Measurements from ENCODE around the gene PRLR.
"Not testable (repeated sequence)": the region's sequence is repeated elsewhere in the genome, so short reads cannot be mapped to it uniquely, and the experiment has no call there.

PRLR gene

DNA sequence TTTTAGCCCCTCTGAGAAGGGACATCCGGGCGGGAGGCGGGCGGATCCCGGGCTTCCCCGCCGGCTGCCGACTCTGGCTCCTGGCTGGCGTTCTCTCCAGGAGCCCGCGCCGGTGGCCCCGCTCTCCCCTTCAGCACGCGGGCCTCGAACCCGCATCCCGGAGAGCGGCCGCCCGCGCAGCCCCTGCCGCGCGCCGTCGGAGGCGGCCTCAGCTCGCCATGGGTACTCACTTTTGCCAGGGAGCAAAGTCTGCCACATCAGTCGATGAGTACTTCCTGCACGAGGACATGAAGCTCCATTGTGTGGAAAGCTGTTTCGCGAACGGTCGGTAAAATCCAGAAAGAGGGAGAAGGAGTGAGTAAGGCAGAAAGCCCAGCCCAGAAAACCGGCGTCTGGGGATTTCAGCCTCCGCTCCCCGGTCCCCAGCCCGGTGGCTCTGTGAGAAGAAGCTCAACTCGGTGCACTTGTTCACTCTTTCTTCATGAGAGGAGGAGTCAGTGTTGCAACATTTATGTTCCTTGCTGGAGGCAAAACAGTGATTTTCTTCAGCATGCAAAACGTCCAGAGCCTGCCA lies at the start of gene PRLR:
TSS of gene PRLR (minus strand) at position 450 of the 574 bp plus-strand sequence. CDS start 140,867 bp downstream, outside the sequence.
- DNase-seq (ENCODE audit: low spot score) = no peak

DNA sequence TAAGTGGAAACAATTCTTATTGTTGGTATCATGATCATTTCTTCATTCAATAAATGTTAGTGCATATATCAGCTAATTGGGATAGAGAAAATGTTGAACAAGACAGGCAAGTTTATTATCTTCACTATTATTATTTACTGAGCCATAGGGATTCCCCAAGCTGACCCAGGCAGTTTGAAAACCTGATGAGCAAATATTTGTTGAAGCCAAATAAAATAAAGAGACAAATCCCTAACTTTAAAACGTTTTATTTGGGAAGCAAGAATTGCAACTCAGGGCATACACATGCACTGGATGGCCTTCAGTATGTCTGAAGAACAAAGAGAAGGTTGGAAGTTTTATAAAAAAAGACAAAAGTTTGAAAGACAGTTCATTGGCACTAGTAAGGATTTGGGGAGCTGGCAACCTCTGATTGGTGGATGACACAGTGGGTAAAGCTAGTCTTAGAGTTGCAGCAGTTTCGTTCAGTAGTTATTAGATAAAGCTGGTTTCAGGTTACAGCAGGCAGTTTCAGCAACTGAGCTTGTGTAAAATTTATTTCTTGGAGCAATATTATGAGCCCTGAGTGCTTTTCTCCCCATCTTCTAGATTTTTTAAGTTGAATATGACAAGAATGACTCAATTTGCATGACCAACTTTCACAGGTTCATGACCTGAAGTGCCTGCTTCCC lies 44.7 kb upstream of the PRLR start:
- DNase-seq (ENCODE audit: low spot score) = no peak

DNA sequence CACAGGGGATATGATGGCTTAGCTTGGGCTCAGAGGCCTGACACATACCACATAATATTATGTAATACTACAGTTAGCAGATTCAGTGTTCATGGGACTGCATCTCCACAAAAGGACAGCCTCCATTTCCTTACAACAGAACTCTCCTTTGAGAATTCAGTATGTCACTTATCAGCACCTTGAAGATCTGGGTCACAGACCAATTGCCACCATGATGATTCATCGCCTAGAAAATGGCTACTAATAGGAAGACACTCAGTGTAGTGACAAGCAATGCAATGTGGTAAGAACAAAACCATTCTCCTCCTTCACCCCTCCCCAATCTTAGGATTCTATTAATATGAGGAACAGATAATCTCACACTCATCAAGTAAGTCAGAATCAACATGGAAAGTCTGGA lies 38.7 kb upstream of the PRLR start:
- DNase-seq (ENCODE audit: low spot score) = no peak

DNA sequence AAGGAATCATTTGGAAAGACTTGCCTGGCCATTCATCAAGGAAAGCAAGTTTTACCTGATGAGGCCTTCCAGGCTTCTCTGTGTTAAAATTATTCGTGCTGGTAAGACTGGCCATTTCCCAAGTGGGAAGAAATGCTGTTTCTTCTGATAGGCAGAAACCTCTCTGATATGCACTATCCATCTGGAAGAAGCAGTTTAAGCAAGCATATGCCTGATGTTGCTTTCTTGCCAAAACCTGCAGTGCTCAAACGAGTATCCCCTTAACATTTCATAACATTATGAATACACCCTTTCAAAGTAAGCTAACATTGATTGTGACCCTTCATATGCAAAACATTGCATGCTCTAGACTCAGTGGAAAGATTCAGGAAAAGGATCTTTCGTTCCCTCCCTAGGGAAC lies 36.0 kb upstream of the PRLR start:
- DNase-seq (ENCODE audit: low spot score) = no peak

DNA sequence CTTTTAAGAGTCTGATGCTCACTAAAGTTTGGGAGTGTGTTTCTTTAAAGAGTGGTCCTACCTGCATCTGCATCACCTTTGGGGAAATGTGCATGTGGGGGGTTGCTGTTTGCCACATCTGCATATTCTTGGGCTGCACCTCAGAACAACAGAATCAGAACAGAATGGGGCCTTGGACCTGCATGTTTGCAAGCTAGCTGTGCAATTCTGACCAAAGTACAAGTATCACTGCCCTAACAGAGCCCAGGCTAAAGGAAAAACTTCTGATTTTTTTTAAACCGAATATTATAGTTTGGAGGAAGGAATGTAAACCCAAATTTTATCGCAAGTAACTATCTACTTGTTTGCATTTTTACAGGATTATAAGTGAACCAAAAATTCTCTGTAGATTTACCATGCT lies 34.2 kb upstream of the PRLR start:
- DNase-seq (ENCODE audit: low spot score) = no peak

DNA sequence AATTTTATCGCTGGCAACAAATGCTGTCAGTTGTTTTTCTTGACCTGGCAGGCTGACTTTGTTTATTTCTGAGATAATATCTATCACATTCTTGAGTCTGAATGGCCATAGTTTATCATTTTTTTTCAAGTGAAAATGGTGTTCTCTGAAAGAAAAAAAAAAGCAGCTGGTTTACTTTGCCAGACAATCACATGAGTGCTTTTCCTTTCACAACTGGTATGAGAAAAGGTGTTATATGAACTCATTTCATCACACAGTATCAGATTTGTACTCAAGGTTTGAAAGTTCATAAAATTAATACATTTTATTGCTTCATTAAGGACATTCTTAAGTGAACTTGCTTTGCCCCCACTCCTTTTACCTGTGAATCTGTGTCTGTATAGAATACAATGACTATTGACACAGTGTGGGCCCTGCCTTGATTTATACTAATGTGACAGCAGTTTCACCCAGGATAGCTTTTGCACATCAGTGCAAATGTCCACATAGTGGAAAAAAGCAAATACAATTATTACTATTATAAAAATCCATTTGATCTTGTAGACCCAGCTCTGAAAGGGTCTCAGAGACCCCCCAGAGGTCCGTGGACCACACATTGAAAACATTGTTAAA lies 33.1 kb upstream of the PRLR start:
- no peak for DNase-seq (ENCODE audit: low spot score)

DNA sequence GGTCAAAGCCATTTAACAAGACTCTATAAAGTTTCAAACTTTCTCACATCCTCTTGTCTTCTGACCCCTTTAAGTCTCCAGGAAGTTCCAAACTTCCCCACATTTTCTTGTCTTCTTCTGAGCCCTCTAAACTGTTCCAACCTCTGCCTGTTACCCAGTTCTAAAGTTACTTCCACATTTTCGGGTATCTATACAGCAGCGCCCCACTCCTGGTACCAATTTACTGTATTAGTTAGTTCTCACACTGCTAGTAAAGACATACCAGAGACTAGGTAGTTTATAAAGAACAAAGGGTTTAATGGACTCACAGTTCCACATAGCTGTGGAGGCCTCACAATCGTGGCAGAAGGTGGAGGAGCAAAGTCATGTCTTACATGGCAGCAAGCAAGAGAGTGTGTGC lies 23.3 kb upstream of the PRLR start:
- no peak for DNase-seq (ENCODE audit: low spot score)

DNA sequence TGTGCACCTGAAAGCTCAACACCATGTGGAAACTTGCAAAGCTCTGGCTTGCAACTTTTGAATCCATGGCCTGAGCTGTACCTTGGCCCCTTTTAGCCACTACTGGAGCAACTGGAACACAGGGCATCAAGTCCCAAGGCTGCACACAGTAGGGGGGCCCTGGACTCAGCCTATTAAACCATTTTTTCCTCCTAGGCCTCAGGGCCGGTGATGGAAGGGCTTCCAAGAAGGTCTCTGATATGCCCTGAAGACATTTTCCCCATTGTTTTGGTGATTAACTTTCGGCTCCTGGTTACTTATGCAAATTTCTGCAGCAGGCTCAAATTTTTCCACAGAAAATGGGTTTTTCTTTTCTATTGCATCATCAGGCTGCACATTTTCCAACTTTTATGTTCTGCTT lies 22.7 kb upstream of the PRLR start:
- DNase-seq (ENCODE audit: low spot score) = no peak

DNA sequence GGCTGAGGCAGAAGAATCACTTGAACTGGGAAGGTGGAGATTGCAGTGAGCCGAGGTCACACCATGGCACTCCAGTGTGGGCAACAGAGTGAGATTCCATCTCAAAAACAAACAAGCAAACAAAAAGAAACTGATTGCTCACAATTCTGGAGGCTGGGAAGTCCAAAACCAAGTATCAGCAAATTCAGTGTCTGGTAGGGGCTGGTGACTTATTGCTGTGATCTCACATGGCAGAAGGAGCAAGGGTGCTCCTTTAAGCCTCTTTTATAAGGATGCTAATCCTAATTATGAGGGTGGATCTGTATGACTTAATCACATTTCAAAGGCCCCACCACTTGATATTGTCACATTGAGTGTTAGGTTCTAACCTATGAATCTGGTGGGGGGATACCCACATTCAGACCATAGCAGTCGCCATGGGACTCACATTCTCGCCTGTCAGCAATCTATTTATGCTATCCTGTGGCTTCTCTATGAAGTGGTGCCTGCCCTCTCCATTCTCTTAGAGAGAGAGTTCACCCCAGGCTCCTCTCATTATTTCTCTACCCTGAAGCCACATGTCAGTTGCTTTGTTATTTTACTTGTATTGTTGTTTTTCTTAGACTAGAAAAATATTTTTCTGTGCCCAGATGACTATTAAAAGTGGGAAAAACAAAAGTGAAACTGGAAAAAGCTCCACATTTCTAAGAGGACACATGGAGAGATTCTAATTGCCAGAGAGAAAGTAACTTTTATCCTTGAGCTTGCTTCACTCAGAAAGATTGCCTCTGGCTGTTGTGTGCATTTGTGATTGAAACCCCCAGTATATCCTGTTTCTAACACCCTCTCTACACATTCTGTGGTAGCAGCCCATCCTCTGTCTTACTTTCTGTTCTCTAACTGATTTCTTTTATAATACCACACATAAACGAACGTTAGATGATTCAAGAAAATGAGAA lies 18.8 kb upstream of the PRLR start:
- DNase-seq (ENCODE audit: low spot score) = no peak

DNA sequence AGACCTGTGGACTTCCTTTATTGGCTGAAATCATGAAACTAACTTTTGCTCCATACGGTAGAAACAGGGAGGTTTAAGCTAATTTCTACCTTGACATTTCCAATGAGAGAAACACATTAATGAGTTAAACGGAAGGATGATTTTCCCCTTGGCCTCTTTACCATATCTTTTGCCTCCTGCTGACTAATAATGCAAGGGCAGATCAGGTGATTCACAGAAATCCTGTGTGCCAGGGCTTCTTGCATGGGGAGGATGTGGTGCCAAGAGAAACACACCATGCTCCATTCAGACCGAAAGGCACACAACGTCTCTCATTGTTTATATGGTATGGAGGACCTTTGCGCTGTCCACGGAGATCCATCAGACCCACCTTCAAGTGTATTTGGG lies 17.4 kb upstream of the PRLR start:
- DNase-seq (ENCODE audit: low spot score) = no peak

DNA sequence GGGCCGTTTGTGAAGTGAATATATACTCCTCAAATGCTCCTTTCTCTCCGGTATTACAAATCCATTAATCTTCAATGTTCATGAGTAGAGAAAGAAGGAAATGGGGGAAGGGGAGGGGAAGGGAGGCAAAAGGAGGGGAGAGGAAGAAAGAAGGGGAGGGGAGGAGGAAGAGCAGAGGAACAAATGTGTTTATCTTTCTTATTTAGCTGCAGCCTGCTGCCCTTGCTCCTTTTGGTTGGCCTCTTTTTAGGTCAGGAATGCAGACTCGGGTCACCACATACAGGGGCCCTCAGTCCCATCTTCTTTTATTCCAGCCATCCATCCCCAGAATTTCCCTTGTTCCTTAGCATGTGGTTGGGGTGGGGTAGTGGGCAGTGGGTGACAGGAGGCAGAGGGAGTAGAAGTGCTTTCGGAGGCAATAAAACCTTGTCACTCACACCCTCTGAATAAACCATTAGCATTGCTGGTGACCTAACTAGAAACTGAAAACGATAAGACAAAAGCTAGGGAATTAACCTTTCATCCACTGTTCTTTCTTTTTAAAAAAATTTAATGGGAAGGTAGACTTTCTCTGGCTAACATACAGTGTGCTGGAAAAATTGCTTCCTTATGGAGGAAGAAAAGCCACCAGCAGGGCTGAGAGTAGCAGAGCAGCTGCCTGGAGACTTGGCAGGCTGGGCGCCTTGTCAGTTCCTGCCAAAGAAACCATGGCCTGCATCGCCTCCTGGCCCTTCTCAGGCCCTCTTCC lies 16.8 kb upstream of the PRLR start:
- DNase-seq (ENCODE audit: low spot score) = peak; percentile 64

DNA sequence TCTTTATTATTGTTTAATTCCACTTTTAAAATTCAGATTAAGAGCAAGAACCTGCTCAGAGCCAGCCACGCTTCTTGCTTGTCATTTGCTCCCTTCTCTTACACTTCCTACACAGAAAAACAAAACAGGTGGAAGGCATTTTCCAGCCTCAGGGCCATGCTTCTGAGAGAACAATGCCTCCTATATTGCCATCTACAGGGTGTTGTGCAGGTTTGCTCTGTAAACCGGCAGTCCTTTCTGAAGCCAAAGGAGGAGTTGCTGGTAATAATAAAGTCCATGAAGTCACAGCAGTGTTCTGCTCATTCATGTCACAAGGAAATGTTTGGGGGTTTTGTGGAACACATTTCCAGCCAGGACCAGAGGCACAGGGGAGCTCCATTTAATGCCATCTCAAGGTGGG lies 16.1 kb upstream of the PRLR start:
- no peak for DNase-seq (ENCODE audit: low spot score)

DNA sequence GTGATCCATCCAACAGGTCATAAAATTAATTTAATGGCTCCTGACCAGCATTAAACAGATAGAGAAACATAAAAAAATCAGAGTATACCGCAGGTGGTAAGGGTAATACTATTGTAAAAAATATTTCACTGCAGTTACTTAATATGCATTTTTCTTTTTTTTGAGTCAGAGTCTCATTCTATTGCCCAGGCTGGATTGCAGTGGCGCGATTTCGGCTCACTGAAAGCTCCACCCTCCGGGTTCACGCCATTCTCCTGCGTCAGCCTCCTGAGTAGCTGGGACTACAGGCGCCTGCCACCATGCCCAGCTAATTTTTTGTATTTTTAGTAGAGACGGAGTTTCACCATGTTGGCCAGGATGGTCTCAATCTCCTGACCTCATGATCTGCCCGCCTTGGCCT lies 15.1 kb upstream of the PRLR start:
- not testable (repeated sequence) for DNase-seq (ENCODE audit: low spot score)

DNA sequence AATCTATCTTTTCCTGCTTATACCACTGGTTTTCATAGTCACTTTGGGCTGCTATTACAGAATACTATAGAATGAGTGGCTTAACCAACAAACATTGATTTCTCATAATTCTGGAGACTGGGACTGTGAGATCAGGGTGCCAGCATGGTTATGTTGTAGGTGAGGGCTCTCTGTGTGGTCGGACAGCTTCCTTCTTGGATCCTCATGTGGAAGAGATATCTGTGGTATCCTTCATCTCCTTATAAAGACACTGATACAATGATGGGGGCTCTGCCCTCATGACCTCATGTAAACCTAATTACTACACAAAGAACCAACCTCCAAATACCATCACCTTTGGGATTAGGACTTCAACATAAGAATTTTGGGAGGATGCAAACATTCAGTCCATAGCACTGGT lies 13.9 kb upstream of the PRLR start:
- no peak for DNase-seq (ENCODE audit: low spot score)

DNA sequence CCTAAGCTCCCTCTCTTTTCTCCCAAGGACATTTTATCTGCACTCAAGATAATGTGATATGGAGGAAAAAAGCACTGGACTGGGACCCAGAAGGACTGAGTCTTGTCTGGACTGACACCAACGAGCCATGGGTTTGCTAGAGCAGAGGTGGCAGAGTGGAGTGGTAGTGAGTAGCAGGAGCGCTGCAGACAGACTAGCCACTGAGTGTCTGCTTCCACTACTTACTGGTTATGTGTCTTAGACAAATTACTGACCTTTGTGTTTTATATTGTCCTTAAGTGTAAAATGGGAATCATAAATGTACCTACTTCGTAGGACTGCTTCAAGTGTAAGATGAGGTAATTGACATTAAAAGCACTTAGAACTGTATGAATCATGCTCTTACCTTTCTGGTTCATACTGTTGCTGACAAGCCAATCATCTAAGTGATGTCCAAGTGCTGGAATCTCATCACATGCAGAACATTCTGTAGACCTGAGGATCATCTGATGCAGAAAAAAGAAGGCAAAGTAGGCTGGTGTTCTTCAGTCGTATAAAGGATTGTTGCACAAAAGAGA lies 12.5 kb upstream of the PRLR start:
- no peak for DNase-seq (ENCODE audit: low spot score)

DNA sequence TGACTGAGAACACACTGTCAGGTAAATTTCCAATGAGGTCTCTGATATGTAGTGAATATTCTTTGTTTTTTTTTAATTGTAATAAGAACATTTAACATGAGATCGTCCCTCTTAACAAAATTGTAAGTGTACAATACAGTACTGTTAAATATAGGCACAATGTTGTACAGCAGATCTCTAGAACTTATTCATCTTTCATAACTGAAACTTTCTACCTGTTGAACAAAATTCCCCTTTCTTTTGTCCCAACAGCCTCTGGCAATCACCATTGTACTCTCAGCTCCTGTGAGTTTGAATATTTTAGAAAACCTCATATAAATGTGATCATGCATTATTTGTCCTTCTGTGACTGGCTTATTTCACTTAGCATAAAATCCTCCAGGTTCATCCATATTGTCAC lies 10.6 kb upstream of the PRLR start:
- no peak for DNase-seq (ENCODE audit: low spot score)

DNA sequence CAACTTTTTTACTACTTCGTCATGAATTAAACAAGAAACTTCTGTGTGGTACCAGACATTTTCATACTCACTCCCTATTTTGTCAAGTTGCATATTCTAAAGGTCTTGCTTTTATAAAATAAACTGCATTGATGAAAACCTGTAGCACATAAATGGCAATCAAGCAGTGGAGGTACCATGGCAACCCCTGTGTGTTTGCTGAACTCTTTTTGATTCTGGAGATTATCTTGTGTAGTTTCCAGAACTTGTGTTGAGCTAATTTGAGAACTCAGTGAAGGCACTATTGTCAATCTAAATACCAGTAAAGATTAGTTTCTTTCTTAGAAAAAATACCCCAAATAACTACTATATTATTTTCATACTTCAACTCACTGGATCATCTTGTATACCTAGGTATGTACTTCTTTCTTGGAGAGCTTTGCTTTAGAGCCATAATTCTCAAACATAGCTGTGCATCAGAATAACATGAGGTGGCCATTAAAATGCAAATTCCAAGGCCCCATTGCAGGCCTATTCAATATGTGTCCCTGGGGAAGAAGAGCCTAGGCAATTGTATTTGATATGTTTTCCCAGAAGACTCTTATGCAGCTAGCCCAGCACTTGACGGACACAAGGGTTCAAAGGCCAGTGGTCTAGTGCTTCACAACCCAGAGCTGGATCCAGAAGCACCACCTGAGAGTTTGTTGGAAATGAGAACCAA lies 9.8 kb upstream of the PRLR start:
- DNase-seq (ENCODE audit: low spot score) = no peak

DNA sequence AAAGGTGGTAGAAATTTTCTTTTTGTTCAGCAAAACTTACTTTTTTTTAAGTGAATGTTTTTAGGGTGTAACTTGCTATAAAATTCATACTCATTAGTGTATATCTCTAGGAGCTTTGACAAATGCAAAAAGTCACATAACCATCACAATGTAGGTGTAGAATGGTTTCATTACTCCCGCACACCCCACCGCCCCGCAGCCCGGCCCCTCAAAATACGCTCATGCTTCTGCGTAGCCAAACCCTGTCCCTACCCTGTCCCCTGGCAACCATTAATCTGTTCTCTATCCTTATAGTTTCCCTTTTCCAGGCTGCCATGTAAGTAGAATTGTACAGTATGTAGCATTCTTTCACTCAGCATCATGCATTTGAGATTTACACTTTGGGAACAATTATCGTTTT lies 9.2 kb upstream of the PRLR start:
- no peak for DNase-seq (ENCODE audit: low spot score)

DNA sequence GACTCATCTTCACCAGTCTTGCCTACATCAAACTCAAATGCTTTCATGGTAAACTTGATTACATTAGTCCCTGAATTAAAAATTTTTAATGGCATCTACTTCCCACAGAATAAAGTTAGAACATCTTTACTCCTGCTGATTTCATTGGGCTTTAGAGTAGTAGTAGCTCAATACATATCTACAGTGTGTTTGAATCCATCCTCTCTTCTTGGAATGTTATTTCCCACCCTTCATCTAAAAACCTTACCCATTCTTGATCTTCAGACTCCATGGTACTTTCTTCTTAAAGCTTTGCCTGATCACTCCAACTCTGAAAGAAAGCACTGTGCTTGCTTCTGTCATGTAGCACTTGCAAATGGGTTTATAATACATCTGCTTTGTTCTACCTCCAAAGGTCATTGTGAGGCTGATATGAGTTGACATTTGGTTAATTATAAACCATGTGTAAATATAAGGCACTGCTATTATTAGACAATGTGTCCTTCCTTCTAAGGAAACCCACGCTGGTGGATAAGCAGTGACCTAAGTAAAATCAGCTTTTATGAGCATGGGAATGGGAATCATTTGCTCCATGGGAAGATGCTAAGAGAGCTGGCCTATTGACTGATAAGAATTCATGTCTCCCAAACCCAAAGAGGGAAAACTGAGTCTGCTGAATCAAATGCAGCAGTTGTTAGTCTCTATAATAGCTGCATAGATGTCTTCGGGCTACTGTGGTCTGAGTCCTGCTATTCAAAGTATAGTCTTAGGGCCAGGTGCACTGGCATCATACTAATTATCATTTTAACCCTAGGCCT lies 7.5 kb upstream of the PRLR start:
- no peak for DNase-seq (ENCODE audit: low spot score)

DNA sequence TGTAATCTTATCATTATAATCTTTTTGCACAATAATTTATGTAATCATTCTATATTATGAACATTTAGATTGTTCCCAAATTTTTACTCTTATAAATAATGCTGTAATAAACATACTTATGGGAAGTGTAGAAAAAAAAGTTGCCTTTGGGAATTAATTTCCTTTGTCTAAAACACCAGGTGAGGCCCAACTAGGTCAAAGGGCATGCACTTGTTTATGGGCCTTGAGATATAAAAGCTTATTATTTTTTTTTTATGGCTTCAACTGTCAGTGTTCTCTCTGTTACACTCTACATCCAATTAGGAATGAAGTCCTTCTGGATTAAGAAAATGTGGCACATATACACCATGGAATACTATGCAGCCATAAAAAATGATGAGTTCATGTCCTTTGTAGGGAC lies 6.5 kb upstream of the PRLR start:
- no peak for DNase-seq (ENCODE audit: low spot score)
